GM21390 (cell line): ENCODE measurements around the gene FAAP100.

Source experiments
- ATAC-seq: cut with Tn5 transposase; IDR thresholded peaks from one replicate; pipeline ENCODE4 v1.9.1; 2021; ENCODE audit not compliant: unreplicated experiment

The FAAP100 gene

GRCh38 chr17:81513753-81514488, 38.2 kb downstream of the FAAP100 start:
- no peak for ATAC-seq

- ATAC-seq = no peak
These were observed 38.8 kb downstream of the FAAP100 start for GRCh38 chr17:81513372-81513752.

GRCh38 chr17:81512562-81513371, 39.4 kb downstream of the FAAP100 start, which contains the start of gene ACTG1:
TSS of gene ACTG1 (minus strand) at chr17:81512799. CDS start at chr17:81512354, 445 bp downstream.
- peak; percentile 36 for ATAC-seq

GRCh38 chr17:81511804-81512561, 40.2 kb downstream of the FAAP100 start:
- ATAC-seq = peak; percentile 1

- no peak for ATAC-seq
These were observed 40.7 kb downstream of the FAAP100 start for GRCh38 chr17:81511554-81511803.

GRCh38 chr17:81510785-81511553, 41.2 kb downstream of the FAAP100 start:
- ATAC-seq = no peak

GRCh38 chr17:81509972-81510784, 42.0 kb downstream of the FAAP100 start:
- ATAC-seq = no peak

- no peak for ATAC-seq
These were observed 42.8 kb downstream of the FAAP100 start for GRCh38 chr17:81509207-81509971.

GRCh38 chr17:81508639-81509206, 43.4 kb downstream of the FAAP100 start:
- no peak for ATAC-seq

GRCh38 chr17:81503619-81504018, 48.5 kb downstream of the FAAP100 start:
- no peak for ATAC-seq

GRCh38 chr17:81502471-81503017, 49.6 kb downstream of the FAAP100 start:
- ATAC-seq = no peak

GRCh38 chr17:81500047-81500446, 52.1 kb downstream of the FAAP100 start:
- no peak for ATAC-seq

GRCh38 chr17:81499601-81499970, 52.6 kb downstream of the FAAP100 start:
- ATAC-seq = no peak

- no peak for ATAC-seq
These were observed 53.1 kb downstream of the FAAP100 start for GRCh38 chr17:81498953-81499600.

- ATAC-seq = no peak
These were observed 57.4 kb downstream of the FAAP100 start for GRCh38 chr17:81494626-81495377.

GRCh38 chr17:81493198-81494038, 58.7 kb downstream of the FAAP100 start:
- no peak for ATAC-seq

- no peak for ATAC-seq
These were observed 59.4 kb downstream of the FAAP100 start for GRCh38 chr17:81492706-81493105.
